Left cardiac atrium (tissue), 4 donors: ENCODE data around the gene BEND4. TPM values are rescaled to one million over a fixed set of nuclear protein-coding genes. Genes with fewer than 3 reads are reported as not detected.

Experiments
- ATAC-seq, 2 donors: fragments of 200-7000 bp; cut with Tn5 transposase; one replicate each; pipeline ENCODE4 v1.9.1; 2020; ENCODE audit warnings: mild to moderate bottlenecking in 2 of 2, moderate library complexity in 2 of 2
- DNase-seq: peaks from one replicate; pipeline ENCODE4 v3.0.0-alpha.2; 2020
- intact Hi-C, 2 donors: fragments of 100-400 bp; cut with DNase I; formaldehyde crosslinking; loops; one replicate each; pipeline versions ENCODE4 v1.14.1 to v1.15.1; 2022 to 2023
- total RNA-seq, 2 donors: library from RNA; stranded (reverse); fragmentation: NEBNext Ultra II Directional; extraction: Animal tissue kit (Norgen Biotek cat#: 25700); gene quantifications; one replicate each; pipeline ENCODE4 v1.2.1, GENCODE V29; 2021
- donor health status: DM: no; HTN: yes; CAD: no.
- donor health status: DM: no; HTN: yes; CAD: no; lungs with severe emphysema.
- donor health status: DM: yes; HTN: yes; CAD: no.
- donor health status: Dilated cardiomyopathy.

The BEND4 gene
- total RNA-seq, 2 donors from 2014 or later: 0.03 TPM; not detected in 1

DNA sequence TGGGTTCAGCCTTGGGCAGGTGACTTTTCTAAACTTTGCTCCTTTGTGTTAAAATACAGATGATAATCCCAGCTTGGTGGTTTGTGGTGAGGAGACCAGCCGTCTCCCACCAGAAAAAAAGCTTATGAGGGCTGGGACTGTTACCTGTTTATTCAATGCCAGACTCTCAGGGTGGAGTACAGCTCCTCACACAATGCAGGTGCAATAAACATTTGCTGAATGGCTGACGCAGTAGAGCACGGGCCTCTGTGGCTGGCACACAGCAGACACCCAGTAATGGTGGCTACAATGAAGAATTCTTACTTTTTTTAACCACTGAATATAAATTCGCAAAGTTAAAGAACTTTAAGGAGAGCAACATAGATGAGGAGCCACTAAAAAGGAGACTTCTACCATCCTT lies 30.2 kb downstream of the BEND4 start:
- no peak for DNase-seq
- ATAC-seq: no peak
- intact Hi-C loops: no loop called here

- intact Hi-C loops: no loop called here
- DNase-seq (no peak), ATAC-seq (no peak)
These were observed 32.6 kb downstream of the BEND4 start for GRCh38 chr4:42119886-42120285.

DNA sequence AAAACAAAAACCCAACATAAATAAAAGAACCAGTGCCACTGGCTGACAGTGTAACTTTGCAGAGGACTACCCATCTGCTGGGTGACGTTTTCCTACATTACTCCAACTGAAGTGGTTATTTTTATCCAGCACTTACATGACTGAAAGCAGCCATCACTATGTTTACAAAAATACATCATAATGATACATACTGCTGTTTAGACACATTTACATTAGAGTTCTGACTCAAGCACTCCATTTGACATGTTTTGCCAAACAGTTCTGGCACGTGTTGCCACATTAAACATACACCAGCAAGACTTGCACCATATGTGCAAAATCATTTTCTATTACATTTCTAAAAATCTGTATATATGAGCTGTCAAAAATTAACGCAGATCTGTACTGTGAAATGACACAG lies 39.6 kb downstream of the BEND4 start:
- DNase-seq (no peak), ATAC-seq (no peak)
- intact Hi-C loops: no loop called here

DNA sequence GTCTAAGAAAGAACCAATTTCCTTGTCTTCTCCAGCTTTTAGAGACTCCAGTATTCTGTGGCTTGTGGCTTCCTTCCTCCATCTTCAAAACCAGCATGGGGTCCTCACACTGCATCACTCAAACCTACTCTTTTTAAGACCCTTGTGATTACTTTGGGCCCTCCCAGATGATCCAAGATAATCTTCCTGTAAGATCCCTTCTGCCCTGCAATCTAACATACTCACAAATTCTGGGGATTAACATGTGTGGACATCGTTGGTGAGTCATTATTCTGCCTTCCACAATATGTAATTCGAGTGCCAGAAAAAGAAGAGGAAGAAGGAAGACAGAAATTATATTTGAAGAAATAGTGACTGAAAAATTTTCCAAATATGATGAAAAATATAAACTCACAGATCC lies 47.9 kb downstream of the BEND4 start:
- DNase-seq (no peak), ATAC-seq (no peak)
- intact Hi-C loops: no loop called here

- ATAC-seq (no peak), DNase-seq (no peak)
- intact Hi-C loops: no loop called here
These were observed 50.9 kb downstream of the BEND4 start for GRCh38 chr4:42101446-42101975.

- intact Hi-C loops: no loop called here
These were observed 64.1 kb downstream of the BEND4 start for GRCh38 chr4:42088386-42088785.

DNA sequence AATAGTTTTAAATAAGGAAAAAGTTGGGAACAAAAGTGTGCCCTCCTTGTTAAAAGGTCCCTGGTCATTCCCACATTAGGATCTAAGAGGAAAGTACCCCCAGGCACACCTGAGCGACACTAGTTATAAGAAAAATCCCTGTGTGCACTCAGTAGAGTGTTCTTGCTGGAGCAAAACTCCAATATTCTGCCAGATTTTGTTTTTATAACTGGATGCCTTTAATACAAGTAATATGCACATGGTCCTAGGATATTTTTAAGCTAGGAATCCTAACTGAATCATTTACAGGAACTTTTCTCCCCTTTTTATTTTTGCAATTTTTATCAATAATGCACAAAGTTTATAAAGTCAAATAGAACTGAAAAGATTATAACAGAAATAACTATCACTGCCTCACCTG lies 68.6 kb downstream of the BEND4 start:
- no peak for DNase-seq
- no peak for ATAC-seq
- intact Hi-C loops: no loop called here

More at GRCh38 chr4:42088386-42088785, 64.1 kb downstream of the BEND4 start:
- DNase-seq (no peak), ATAC-seq (no peak)

GRCh38 chr4:42080306-42080705 lies 72.1 kb downstream of the BEND4 start:
- no peak for DNase-seq
- intact Hi-C loops: no loop called here

DNA sequence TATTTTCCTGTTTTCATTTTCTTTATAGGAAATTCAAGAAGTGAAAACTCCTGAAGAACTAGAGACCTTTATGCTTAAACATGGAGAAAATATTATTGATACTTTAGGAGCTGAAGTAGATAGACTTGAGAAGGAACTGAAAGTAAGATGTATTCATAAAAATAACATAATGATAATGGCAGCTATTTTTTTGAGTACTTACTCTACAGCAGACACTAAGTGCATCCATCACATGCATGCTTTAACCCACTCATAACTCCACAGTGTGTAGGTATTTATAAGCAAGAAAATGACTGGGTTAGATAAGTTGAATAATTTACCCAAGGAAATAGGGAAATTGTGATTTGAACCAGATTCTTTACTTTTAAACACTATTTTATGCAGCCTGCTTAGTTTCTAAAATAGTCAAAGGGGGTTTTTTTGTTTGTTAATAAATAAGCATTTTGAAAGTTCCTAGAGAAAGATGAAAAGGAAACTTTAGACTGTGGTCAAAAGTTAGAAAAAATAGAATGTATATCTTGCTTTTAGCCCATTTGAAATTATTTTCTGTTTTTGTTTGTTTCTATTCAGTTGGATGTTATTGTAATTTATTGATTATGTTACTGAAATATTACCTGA lies 74.2 kb downstream of the BEND4 start:
- no peak for ATAC-seq
- intact Hi-C loops: no loop called here
- no peak for DNase-seq

More at GRCh38 chr4:42080306-42080705, 72.1 kb downstream of the BEND4 start:
- ATAC-seq: no peak

- no peak for DNase-seq
- ATAC-seq: no peak
- intact Hi-C loops: no loop called here
These were observed 78.2 kb downstream of the BEND4 start for GRCh38 chr4:42074294-42074693.

- no peak for ATAC-seq
- intact Hi-C loops: no loop called here
- DNase-seq: no peak
These were observed 82.0 kb downstream of the BEND4 start for GRCh38 chr4:42070463-42070862.

- intact Hi-C loops: no loop called here
- DNase-seq (no peak), ATAC-seq (no peak)
These were observed 85.2 kb downstream of the BEND4 start for GRCh38 chr4:42067264-42067663.

- intact Hi-C loops: no loop called here
- DNase-seq: no peak
- no peak for ATAC-seq
These were observed 86.1 kb downstream of the BEND4 start for GRCh38 chr4:42066402-42066801.

Other genes starting within 250 kb of the BEND4 start
- gene TMEM33, start 217.2 kb downstream of the BEND4 start, total RNA-seq: 10 to 100 TPM; 27.2 to 34.7 TPM
- gene DCAF4L1, start 170.9 kb downstream of the BEND4 start, total RNA-seq: under 1 TPM; 0.15 to 0.37 TPM
- 10 to 100 TPM; 50.7 to 57.1 TPM for gene SLC30A9, start 162.1 kb downstream of the BEND4 start, total RNA-seq
- 1 to 10 TPM; 6.8 to 8.8 TPM for gene SHISA3, start 244.8 kb upstream of the BEND4 start, total RNA-seq